ENCODE data around the gene SLC18B1.
"Not testable (repeated sequence)": the region's sequence is repeated elsewhere in the genome, so short reads cannot be mapped to it uniquely, and the experiment has no call there.

The SLC18B1 gene

DNA sequence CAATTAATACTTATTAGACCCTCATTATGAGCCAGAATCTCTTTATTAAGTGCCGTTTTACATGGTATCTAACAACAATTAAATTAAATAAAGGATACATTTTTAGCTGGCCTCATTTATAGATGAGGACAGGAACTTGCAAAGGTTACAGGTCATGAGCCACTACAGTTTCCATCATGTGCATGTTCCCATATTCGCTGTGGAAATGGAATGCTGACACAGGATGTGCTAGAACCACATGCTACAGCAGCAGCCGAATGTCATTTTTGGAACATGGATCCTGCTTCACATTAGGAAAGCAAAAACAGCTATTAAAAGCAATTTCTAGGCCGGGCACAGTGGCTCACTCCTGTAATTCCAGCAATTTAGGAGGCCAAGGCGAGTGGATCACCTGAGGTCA lies 5.9 kb downstream of the SLC18B1 start:
- peaks cover 23% of the 10 kb centered on the region for H3K36me3 ChIP-seq (ENCODE audit: insufficient read depth, low read length)
- no peaks in the 10 kb centered on the region for H3K9me3 ChIP-seq (ENCODE audit: low read length)
- no peak overlapping the region for H3K27ac ChIP-seq (ENCODE audit: low read depth, low read length)
- no peak overlapping the region for H3K4me3 ChIP-seq (ENCODE audit: low read depth in 1 of 2, low read length in 2 of 2)
- no peaks in the 10 kb centered on the region for H3K27me3 ChIP-seq (ENCODE audit: control insufficient read depth in 1 of 2, insufficient read depth in 2 of 2, low read length in 2 of 2)
- H3K9ac ChIP-seq (ENCODE audit: low read length), result no peak overlapping the region
- H3K4me1 ChIP-seq (ENCODE audit: insufficient read depth, low read length), result no peaks in the 10 kb centered on the region

DNA sequence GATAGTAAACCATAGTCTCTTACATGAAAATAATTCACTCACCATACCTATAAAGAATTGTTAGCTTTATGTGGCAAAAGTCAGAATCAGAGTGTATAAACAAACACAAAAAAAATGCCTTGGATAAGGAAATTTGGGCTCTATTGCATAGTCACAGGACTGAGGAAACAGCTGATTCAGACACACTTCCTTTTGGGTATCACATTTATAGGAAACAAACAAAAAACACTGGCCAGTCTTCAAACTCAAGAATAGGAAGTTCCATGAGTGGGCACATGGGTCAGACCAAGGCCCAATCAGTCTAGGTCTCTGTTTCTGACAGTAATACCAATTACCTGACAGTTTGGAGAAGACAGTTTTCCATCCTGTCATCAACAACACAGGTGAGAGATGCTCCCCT lies 8.0 kb downstream of the SLC18B1 start:
- no peak overlapping the region for H3K9ac ChIP-seq (ENCODE audit: low read length)
- no peak overlapping the region for H3K27ac ChIP-seq (ENCODE audit: low read depth, low read length)
- H3K4me1 ChIP-seq (ENCODE audit: insufficient read depth, low read length), result no peaks in the 10 kb centered on the region
- H3K36me3 ChIP-seq (ENCODE audit: insufficient read depth, low read length), result peaks cover 27% of the 10 kb centered on the region
- H3K4me3 ChIP-seq (ENCODE audit: low read depth in 1 of 2, low read length in 2 of 2), result no peak overlapping the region
- H3K27me3 ChIP-seq (ENCODE audit: control insufficient read depth in 1 of 2, insufficient read depth in 2 of 2, low read length in 2 of 2), result no peaks in the 10 kb centered on the region
- H3K9me3 ChIP-seq (ENCODE audit: low read length), result no peaks in the 10 kb centered on the region

DNA sequence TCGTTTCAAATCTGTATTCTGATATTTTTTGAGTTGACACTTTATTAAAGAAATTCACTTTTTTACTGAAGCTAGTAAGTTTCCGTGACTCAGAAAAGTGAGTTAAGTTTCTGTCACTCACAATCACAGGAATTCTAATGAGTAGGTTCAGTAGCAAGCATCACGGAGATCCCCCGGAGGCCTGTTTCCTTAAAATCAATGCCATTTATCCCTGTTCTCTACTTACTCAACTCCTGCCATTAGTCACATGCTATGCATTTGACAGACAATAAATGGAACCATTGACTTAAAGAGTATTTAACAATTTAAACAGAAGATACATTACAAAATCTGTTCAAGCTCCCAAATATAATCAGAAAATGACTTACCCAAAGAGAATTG lies 9.1 kb downstream of the SLC18B1 start:
- H3K36me3 ChIP-seq (ENCODE audit: insufficient read depth, low read length), result peaks cover 27% of the 10 kb centered on the region
- H3K9ac ChIP-seq (ENCODE audit: low read length), result no peak overlapping the region
- H3K4me3 ChIP-seq (ENCODE audit: low read depth in 1 of 2, low read length in 2 of 2), result no peak overlapping the region
- no peaks in the 10 kb centered on the region for H3K4me1 ChIP-seq (ENCODE audit: insufficient read depth, low read length)
- H3K27me3 ChIP-seq (ENCODE audit: control insufficient read depth in 1 of 2, insufficient read depth in 2 of 2, low read length in 2 of 2), result no peaks in the 10 kb centered on the region
- H3K27ac ChIP-seq (ENCODE audit: low read depth, low read length), result no peak overlapping the region
- H3K9me3 ChIP-seq (ENCODE audit: low read length), result no peaks in the 10 kb centered on the region

DNA sequence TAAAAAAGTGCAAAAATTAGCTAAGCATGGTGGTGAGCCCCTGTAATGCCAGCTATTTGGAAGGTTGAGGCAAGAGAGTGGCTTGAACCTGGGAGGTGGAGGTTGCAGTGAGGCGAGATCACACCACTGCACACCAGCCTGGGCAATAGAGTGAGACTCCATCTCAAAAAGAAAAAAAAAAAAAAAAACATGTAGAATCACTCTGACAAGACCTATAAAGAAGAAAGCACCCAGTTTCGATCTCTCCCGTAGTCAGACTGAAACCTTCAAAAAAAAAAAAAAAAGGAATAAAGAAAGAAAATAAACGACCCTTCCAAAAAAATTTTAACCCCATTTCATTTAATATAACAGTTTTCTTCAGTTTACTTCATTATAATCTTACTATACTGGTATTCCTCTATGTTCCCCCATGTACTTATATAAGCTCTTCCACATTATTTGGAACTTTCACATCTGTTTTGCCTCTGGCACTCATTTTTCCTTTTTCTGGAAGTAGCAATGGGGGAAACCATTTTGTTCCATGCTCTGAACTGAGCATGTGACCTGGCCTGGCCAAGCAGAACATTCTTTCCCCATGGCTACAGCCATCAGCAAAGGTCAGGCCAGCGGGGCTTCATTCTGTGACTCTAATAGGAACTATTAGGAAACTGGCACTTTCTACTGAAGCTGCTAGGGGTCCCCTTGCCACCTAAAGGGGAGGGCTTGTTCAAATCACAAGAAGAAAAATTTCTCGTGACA lies 9.6 kb downstream of the SLC18B1 start:
- no peak overlapping the region for H3K27ac ChIP-seq (ENCODE audit: low read depth, low read length)
- no peaks in the 10 kb centered on the region for H3K4me1 ChIP-seq (ENCODE audit: insufficient read depth, low read length)
- H3K9me3 ChIP-seq (ENCODE audit: low read length), result no peaks in the 10 kb centered on the region
- no peak overlapping the region for H3K4me3 ChIP-seq (ENCODE audit: low read depth in 1 of 2, low read length in 2 of 2)
- no peaks in the 10 kb centered on the region for H3K27me3 ChIP-seq (ENCODE audit: control insufficient read depth in 1 of 2, insufficient read depth in 2 of 2, low read length in 2 of 2)
- peaks cover 27% of the 10 kb centered on the region for H3K36me3 ChIP-seq (ENCODE audit: insufficient read depth, low read length)
- no peak overlapping the region for H3K9ac ChIP-seq (ENCODE audit: low read length)

DNA sequence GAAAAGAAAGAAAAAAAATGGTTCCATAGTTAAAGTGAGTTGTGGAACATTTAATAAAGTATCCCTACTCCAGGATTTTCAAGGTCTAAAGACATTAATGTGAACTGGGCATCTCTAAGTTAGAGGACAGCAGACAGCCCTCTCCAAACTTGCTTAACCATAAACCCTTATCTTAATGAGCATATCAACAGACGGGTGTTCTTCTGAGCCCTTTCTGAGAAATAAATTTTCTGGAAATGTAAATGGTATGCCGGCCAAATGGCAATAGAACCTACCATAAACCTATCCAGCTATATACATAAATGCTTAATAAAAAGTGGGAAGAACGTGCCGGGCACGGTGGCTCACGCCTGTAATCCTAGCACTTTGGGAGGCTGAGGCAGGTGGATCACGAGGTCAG lies 12.5 kb downstream of the SLC18B1 start:
- no peaks in the 10 kb centered on the region for H3K27me3 ChIP-seq (ENCODE audit: control insufficient read depth in 1 of 2, insufficient read depth in 2 of 2, low read length in 2 of 2)
- H3K4me1 ChIP-seq (ENCODE audit: insufficient read depth, low read length), result no peaks in the 10 kb centered on the region
- H3K4me3 ChIP-seq (ENCODE audit: low read depth in 1 of 2, low read length in 2 of 2), result no peak overlapping the region
- H3K9ac ChIP-seq (ENCODE audit: low read length), result no peak overlapping the region
- no peak overlapping the region for H3K27ac ChIP-seq (ENCODE audit: low read depth, low read length)
- peaks cover 22% of the 10 kb centered on the region for H3K36me3 ChIP-seq (ENCODE audit: insufficient read depth, low read length)
- H3K9me3 ChIP-seq (ENCODE audit: low read length), result no peaks in the 10 kb centered on the region

DNA sequence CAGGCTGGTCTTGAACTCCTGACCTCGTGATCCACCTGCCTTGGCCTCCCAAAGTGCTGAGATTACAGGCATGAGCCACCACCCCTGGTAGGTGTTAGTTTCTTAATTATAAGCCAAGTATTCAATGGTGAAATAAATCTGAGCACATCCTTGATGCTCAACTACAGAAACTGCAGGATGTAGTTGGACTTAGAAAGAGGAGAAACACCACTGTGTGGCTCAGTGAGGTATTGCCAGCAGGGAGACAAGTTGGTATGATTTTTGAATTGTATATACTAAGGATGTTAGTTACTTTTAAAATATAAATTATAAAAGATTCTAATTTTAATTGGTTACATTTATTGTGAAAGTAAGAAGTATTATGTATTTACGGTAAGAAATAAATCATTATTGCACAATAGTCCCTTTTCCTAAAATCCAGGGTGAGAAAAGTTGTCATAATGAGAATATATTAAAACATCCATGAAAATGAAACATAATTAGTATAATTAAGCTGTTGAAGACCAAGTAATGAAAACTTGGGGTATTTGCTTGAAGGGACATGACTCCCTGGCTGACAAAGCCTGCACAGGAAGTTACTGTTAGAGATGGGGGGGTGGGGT lies 17.6 kb downstream of the SLC18B1 start:
- Histone ChIP-seq H3K27me3 (ENCODE audit: control insufficient read depth in 1 of 2, insufficient read depth in 2 of 2, low read length in 2 of 2) (no peaks in the 10 kb centered on the region), H3K9me3 (ENCODE audit: low read length) (no peaks in the 10 kb centered on the region), H3K4me3 (ENCODE audit: low read depth in 1 of 2, low read length in 2 of 2) (no peak overlapping the region), H3K36me3 (ENCODE audit: insufficient read depth, low read length) (peaks cover 13% of the 10 kb centered on the region), H3K9ac (ENCODE audit: low read length) (no peak overlapping the region), H3K27ac (ENCODE audit: low read depth, low read length) (no peak overlapping the region), H3K4me1 (ENCODE audit: insufficient read depth, low read length) (no peaks in the 10 kb centered on the region)

DNA sequence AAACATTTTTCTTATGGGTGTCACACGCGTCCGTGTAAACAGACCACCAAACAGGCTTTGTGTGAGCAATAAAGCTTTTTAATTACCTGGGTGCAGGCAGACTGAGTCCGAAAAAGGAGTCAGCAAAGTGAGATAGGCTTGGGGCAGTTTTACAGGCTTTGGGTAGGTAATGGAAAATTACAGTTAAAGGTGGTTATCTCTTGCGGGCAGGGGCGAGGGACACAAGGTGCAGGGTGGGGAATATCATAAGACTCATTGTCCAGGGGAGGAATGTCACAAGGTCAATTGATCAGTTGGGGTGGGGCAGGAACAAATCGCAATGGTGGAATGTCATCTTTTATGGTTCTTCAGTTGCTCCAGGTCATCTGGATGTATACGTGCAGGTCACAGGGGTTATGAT lies 20.6 kb downstream of the SLC18B1 start:
- H3K27ac ChIP-seq (ENCODE audit: low read depth, low read length); H3K4me1 ChIP-seq (ENCODE audit: insufficient read depth, low read length); H3K9me3 ChIP-seq (ENCODE audit: low read length); H3K9ac ChIP-seq (ENCODE audit: low read length); H3K4me3 ChIP-seq (ENCODE audit: low read depth in 1 of 2, low read length in 2 of 2); H3K27me3 ChIP-seq (ENCODE audit: control insufficient read depth in 1 of 2, insufficient read depth in 2 of 2, low read length in 2 of 2): not testable (repeated sequence)
- peaks cover 13% of the 10 kb centered on the region for H3K36me3 ChIP-seq (ENCODE audit: insufficient read depth, low read length)

DNA sequence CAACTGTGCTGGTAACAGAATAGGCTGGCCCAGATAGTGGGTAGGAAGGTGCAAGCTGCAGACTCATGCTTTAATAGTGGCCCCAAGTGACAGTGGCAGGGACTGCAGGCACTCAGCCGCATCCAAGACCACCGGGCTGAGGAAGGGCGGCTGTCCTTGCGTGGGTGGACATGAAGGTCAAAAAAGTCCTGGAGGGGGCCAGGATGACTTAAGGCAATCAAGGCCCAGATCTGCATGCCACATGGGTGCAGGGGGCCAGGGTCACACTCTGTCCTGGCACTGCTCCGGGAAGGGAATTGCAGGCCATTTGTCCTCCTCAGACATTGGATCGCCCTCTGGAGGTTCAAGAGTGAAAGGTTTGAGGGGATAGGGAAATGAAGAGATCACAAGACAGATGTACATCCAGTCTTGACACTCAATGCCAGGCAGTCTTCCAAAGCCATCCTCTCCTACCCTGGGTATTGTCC lies 30.4 kb downstream of the SLC18B1 start:
- Histone ChIP-seq H3K9me3 (ENCODE audit: low read length) (no peaks in the 10 kb centered on the region), H3K27ac (ENCODE audit: low read depth, low read length) (no peak overlapping the region), H3K27me3 (ENCODE audit: control insufficient read depth in 1 of 2, insufficient read depth in 2 of 2, low read length in 2 of 2) (no peaks in the 10 kb centered on the region), H3K4me1 (ENCODE audit: insufficient read depth, low read length) (peaks cover 9% of the 10 kb centered on the region), H3K9ac (ENCODE audit: low read length) (no peak overlapping the region), H3K4me3 (ENCODE audit: low read depth in 1 of 2, low read length in 2 of 2) (no peak overlapping the region), H3K36me3 (ENCODE audit: insufficient read depth, low read length) (peaks cover 5% of the 10 kb centered on the region)

DNA sequence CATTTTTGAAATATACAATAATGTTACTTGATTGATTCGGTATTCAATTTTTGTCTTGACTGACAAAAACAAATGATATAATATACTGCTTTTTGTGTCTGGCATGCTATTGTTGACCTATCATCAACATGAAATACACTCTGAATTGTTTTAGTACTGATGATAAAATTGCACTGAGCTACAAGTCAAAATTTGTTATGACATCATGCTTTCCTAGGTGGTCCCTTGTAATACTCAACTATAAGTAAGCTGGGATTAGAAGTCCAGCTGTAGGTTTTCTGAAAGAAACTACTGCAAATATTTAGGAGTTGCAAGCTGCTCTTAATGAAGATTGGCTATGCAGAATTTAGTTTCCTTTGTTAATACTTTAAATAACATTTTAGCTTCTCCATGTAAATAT lies 32.9 kb downstream of the SLC18B1 start:
- Histone ChIP-seq H3K36me3 (ENCODE audit: insufficient read depth, low read length) (peaks cover 5% of the 10 kb centered on the region), H3K9ac (ENCODE audit: low read length) (no peak overlapping the region), H3K27me3 (ENCODE audit: control insufficient read depth in 1 of 2, insufficient read depth in 2 of 2, low read length in 2 of 2) (no peaks in the 10 kb centered on the region), H3K9me3 (ENCODE audit: low read length) (no peaks in the 10 kb centered on the region), H3K27ac (ENCODE audit: low read depth, low read length) (no peak overlapping the region), H3K4me3 (ENCODE audit: low read depth in 1 of 2, low read length in 2 of 2) (no peak overlapping the region), H3K4me1 (ENCODE audit: insufficient read depth, low read length) (peaks cover 9% of the 10 kb centered on the region)

DNA sequence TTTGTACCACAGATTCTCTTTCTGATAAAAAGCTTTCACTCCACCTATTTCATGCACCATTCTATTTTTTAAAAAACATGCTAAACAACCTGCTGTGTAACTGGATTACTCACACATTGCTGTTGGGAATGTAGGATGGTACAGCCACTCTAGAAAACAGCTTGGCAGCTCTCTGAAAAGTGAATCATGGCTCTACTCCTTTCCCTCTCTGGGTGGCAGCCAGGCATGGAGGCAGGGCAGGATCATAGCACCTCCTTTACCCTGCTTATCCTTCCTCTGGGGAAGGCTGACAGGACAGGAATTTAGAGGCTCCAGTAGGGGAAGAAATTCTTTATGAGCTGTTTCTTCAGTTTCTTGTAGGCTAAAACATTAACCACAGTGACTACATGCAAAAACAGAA lies 34.1 kb downstream of the SLC18B1 start:
- no peaks in the 10 kb centered on the region for H3K36me3 ChIP-seq (ENCODE audit: insufficient read depth, low read length)
- H3K27me3 ChIP-seq (ENCODE audit: control insufficient read depth in 1 of 2, insufficient read depth in 2 of 2, low read length in 2 of 2), result no peaks in the 10 kb centered on the region
- no peak overlapping the region for H3K4me3 ChIP-seq (ENCODE audit: low read depth in 1 of 2, low read length in 2 of 2)
- no peaks in the 10 kb centered on the region for H3K9me3 ChIP-seq (ENCODE audit: low read length)
- H3K27ac ChIP-seq (ENCODE audit: low read depth, low read length), result no peak overlapping the region
- H3K4me1 ChIP-seq (ENCODE audit: insufficient read depth, low read length), result peaks cover 9% of the 10 kb centered on the region
- H3K9ac ChIP-seq (ENCODE audit: low read length), result no peak overlapping the region

DNA sequence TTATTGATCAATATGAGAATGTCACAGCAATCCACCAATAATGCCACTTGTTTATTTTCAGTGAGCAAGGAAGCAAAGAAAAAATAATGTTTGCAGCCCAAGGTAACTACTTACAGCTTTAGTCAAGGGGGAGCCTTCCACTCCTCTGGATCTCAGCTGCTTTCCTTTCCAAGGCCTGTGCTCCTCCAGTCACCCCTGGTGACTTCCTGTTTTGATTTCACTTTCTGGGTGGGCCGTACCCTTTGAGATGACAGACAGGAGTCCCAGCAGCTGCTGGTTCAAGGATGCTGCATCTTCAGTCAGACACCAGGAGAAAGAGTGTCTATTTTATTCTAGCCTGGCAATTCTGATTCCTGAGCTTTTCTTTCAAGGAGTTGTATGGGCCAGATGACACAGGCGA lies 35.2 kb downstream of the SLC18B1 start:
- H3K9me3 ChIP-seq (ENCODE audit: low read length), result no peaks in the 10 kb centered on the region
- H3K4me1 ChIP-seq (ENCODE audit: insufficient read depth, low read length), result peaks cover 9% of the 10 kb centered on the region
- H3K36me3 ChIP-seq (ENCODE audit: insufficient read depth, low read length), result no peaks in the 10 kb centered on the region
- H3K27me3 ChIP-seq (ENCODE audit: control insufficient read depth in 1 of 2, insufficient read depth in 2 of 2, low read length in 2 of 2), result no peaks in the 10 kb centered on the region
- H3K4me3 ChIP-seq (ENCODE audit: low read depth in 1 of 2, low read length in 2 of 2), result no peak overlapping the region
- H3K9ac ChIP-seq (ENCODE audit: low read length), result no peak overlapping the region
- no peak overlapping the region for H3K27ac ChIP-seq (ENCODE audit: low read depth, low read length)

DNA sequence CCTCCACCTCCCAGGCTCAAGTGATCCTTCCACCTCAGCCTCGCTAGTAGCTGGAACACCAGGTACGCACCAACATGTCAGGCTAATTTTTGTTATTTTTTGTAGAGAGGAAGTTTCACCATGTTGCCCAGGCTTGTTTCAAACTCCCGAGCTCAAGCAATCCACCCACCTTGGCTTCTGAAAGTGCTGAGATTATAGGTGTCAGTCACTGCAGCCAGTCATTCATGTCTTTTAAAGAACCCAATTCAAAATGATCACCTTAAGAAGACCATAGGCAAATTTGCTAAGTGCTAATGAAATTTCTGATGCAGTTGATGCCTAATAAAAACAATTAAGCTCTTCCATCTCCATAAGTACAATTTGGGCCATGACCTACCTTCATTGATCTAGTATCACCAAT lies 38.2 kb downstream of the SLC18B1 start:
- Histone ChIP-seq H3K4me1 (ENCODE audit: insufficient read depth, low read length) (peaks cover 9% of the 10 kb centered on the region), H3K36me3 (ENCODE audit: insufficient read depth, low read length) (no peaks in the 10 kb centered on the region), H3K4me3 (ENCODE audit: low read depth in 1 of 2, low read length in 2 of 2) (no peak overlapping the region), H3K27me3 (ENCODE audit: control insufficient read depth in 1 of 2, insufficient read depth in 2 of 2, low read length in 2 of 2) (no peaks in the 10 kb centered on the region), H3K9ac (ENCODE audit: low read length) (no peak overlapping the region), H3K27ac (ENCODE audit: low read depth, low read length) (no peak overlapping the region), H3K9me3 (ENCODE audit: low read length) (no peaks in the 10 kb centered on the region)

Measured in muscle layer of colon (tissue), 2 donors.